Activated CD4-positive, alpha-beta T cell treated with anti-CD3 and anti-CD28 coated beads for 36 hours (primary cell): Measurements from ENCODE around the gene ADGRB2. TPM values are rescaled to one million over a fixed set of nuclear protein-coding genes. Genes with fewer than 3 reads are reported as not detected.

Experiments
- ATAC-seq: fragments of 200-7000 bp; cut with Tn5 transposase; one replicate; pipeline ENCODE4 v1.10.0; 2021; ENCODE audit warnings: mild to moderate bottlenecking, moderate library complexity
- CTCF ChIA-PET: fragments of 350-600 bp; sonication (Branson Sonifier 250); formaldehyde crosslinking; loops from one replicate; lab custom pipeline; 2021; ENCODE audit warnings: antibody characterized with exemption; lab: Charles Lee
- POLR2A ChIA-PET: fragments of 350-600 bp; sonication (Branson Sonifier 250); formaldehyde crosslinking; loops from one replicate; lab custom pipeline; 2021; ENCODE audit warnings: antibody characterized with exemption, inconsistent platforms; lab: Charles Lee
- DNase-seq: peaks from one replicate; pipeline ENCODE4 v3.0.0-alpha.2; 2020
- H3K27ac Mint-ChIP-seq: one replicate; pipeline ENCODE4 v1.8.0; 2021; ENCODE audit warnings: mixed read lengths
- H3K27me3 Mint-ChIP-seq: one replicate; pipeline ENCODE4 v1.8.0; 2021; ENCODE audit warnings: mixed read lengths
- H3K36me3 Mint-ChIP-seq: one replicate; pipeline ENCODE4 v1.8.0; 2021; ENCODE audit warnings: low read depth, mixed read lengths
- H3K4me1 Mint-ChIP-seq: one replicate; pipeline ENCODE4 v1.8.0; 2021; ENCODE audit warnings: mixed read lengths
- H3K4me3 Mint-ChIP-seq: one replicate; pipeline ENCODE4 v1.8.0; 2021; ENCODE audit warnings: mild to moderate bottlenecking, moderate library complexity, mixed read lengths
- H3K9me3 Mint-ChIP-seq: one replicate; pipeline ENCODE4 v1.8.0; 2021; ENCODE audit warnings: low read depth, mixed read lengths
- intact Hi-C, 2 experiments: fragments of 100-400 bp; cut with DNase I in 1 of 2; cut with micrococcal nuclease in 1 of 2; formaldehyde crosslinking; loops; one replicate each; pipeline versions ENCODE4 v1.14.2 to v1.15.1; 2022 to 2024; cut with DNase I, micrococcal nuclease
- total RNA-seq, 2 experiments: library from RNA; stranded (reverse); gene quantifications; one replicate each; pipeline ENCODE4 v1.2.3, GENCODE V29; 2021

ADGRB2 gene
- total RNA-seq: 1 to 10 TPM; 1.2 TPM

GRCh38 chr1:31764312-31765040, at the start of gene ADGRB2:
ADGRB2 (minus strand) TSS chr1:31764340; CDS start chr1:31757221, 7,119 bp downstream.
- Mint-ChIP-seq H3K9me3 (no peaks in the 10 kb centered on the region), H3K4me3 (peak within 1 kb of the TSS; percentile 68), H3K27ac (no peak within 1 kb of the TSS), H3K4me1 (peaks cover 39% of the 10 kb centered on the region), H3K27me3 (peaks cover 15% of the 10 kb centered on the region), H3K36me3 (no peaks in the 10 kb centered on the region)
- DNase-seq (peak; percentile 47), ATAC-seq (no peak)
- intact Hi-C loops: loop anchor here in 1 of 2 experiments (10.0 kb wide), 1 partner anchor 700 kb away; the partner anchor contains the start of gene PUM1
- POLR2A ChIA-PET: no interaction called here
- CTCF ChIA-PET: no interaction called here

GRCh38 chr1:31812158-31812829, 48.2 kb upstream of the ADGRB2 start:
- CTCF ChIA-PET: interaction anchor here (0.7 to 8.0 kb wide), 4 partner anchors 8 to 151 kb away, joined by 3 to 86 read pairs (median 4); no protein-coding TSS in a partner anchor

GRCh38 chr1:31811605-31812004, 47.5 kb upstream of the ADGRB2 start:
- Mint-ChIP-seq H3K4me1 (peaks cover 9% of the 10 kb centered on the region), H3K9me3 (no peaks in the 10 kb centered on the region), H3K27me3 (no peaks in the 10 kb centered on the region), H3K4me3 (no peak overlapping the region), H3K27ac (no peak overlapping the region), H3K36me3 (no peaks in the 10 kb centered on the region)
- intact Hi-C loops: no loop called here
- CTCF ChIA-PET: interaction anchor here (1.0 to 8.0 kb wide), 3 partner anchors 23 to 212 kb away, joined by 3 to 86 read pairs (median 7); no protein-coding TSS in a partner anchor
- ATAC-seq: no peak
- POLR2A ChIA-PET: no interaction called here
- no peak for DNase-seq

More at GRCh38 chr1:31812158-31812829, 48.2 kb upstream of the ADGRB2 start:
- Mint-ChIP-seq H3K27me3 (no peaks in the 10 kb centered on the region), H3K9me3 (no peaks in the 10 kb centered on the region), H3K4me3 (no peak overlapping the region), H3K36me3 (no peaks in the 10 kb centered on the region), H3K4me1 (peaks cover 9% of the 10 kb centered on the region), H3K27ac (no peak overlapping the region)
- DNase-seq (no peak), ATAC-seq (no peak)
- intact Hi-C loops: no loop called here
- POLR2A ChIA-PET: no interaction called here

- DNase-seq: no peak
- ChIA-PET CTCF (interaction anchor here (0.7 to 8.0 kb wide), 3 partner anchors 21 to 222 kb away, joined by 3 to 86 read pairs (median 7); no protein-coding TSS in a partner anchor), POLR2A (no interaction called here)
- ATAC-seq: no peak
- no peak overlapping the region for H3K4me3 Mint-ChIP-seq
- no peaks in the 10 kb centered on the region for H3K36me3 Mint-ChIP-seq
- H3K27ac Mint-ChIP-seq: no peak overlapping the region
- H3K27me3 Mint-ChIP-seq: no peaks in the 10 kb centered on the region
- peaks cover 3% of the 10 kb centered on the region for H3K4me1 Mint-ChIP-seq
- intact Hi-C loops: no loop called here
- H3K9me3 Mint-ChIP-seq: no peaks in the 10 kb centered on the region
These were observed 45.6 kb upstream of the ADGRB2 start for GRCh38 chr1:31809698-31810097.

- Mint-ChIP-seq H3K27ac (no peak overlapping the region), H3K4me3 (no peak overlapping the region), H3K4me1 (peaks cover 12% of the 10 kb centered on the region), H3K36me3 (no peaks in the 10 kb centered on the region), H3K27me3 (no peaks in the 10 kb centered on the region), H3K9me3 (no peaks in the 10 kb centered on the region)
- CTCF ChIA-PET: interaction anchor here (1.2 kb wide), 1 partner anchor 156 kb away, joined by 3 read pairs; no protein-coding TSS in a partner anchor
- DNase-seq (peak; percentile 1), ATAC-seq (no peak)
- intact Hi-C loops: no loop called here
- POLR2A ChIA-PET: interaction anchor here (0.6 to 0.7 kb wide), 2 partner anchors 49 to 528 kb away, joined by 3 to 6 read pairs; partner anchors contain the start of gene MARCKSL1
These were observed 43.3 kb upstream of the ADGRB2 start for GRCh38 chr1:31807273-31808048.

GRCh38 chr1:31805318-31805717, 41.2 kb upstream of the ADGRB2 start:
- intact Hi-C loops: no loop called here
- Mint-ChIP-seq H3K36me3 (no peaks in the 10 kb centered on the region), H3K4me1 (peaks cover 9% of the 10 kb centered on the region), H3K9me3 (no peaks in the 10 kb centered on the region), H3K27ac (no peak overlapping the region), H3K4me3 (no peak overlapping the region), H3K27me3 (no peaks in the 10 kb centered on the region)
- DNase-seq (peak; percentile 2), ATAC-seq (no peak)
- ChIA-PET POLR2A (interaction anchor here (0.7 kb wide), 1 partner anchor 76 kb away, joined by 3 read pairs; no protein-coding TSS in a partner anchor), CTCF (interaction anchor here (0.6 to 1.1 kb wide), 4 partner anchors 198 to 615 kb away, joined by 3 to 5 read pairs (median 3); no protein-coding TSS in a partner anchor)

GRCh38 chr1:31804098-31804497, 40.0 kb upstream of the ADGRB2 start:
- Mint-ChIP-seq H3K27ac (no peak overlapping the region), H3K36me3 (no peaks in the 10 kb centered on the region), H3K4me1 (peaks cover 9% of the 10 kb centered on the region), H3K9me3 (no peaks in the 10 kb centered on the region), H3K4me3 (no peak overlapping the region), H3K27me3 (no peaks in the 10 kb centered on the region)
- DNase-seq (no peak), ATAC-seq (no peak)
- intact Hi-C loops: no loop called here
- POLR2A ChIA-PET: no interaction called here
- CTCF ChIA-PET: interaction anchor here (0.6 to 1.3 kb wide), 7 partner anchors 9 to 85 kb away, joined by 3 to 4 read pairs (median 4); partner anchors contain the start of gene SPOCD1

- Mint-ChIP-seq H3K4me1 (peaks cover 13% of the 10 kb centered on the region), H3K27ac (no peak overlapping the region), H3K27me3 (no peaks in the 10 kb centered on the region), H3K9me3 (no peaks in the 10 kb centered on the region), H3K4me3 (no peak overlapping the region), H3K36me3 (no peaks in the 10 kb centered on the region)
- CTCF ChIA-PET: interaction anchor here (0.6 to 1.3 kb wide), 8 partner anchors 9 to 540 kb away, joined by 3 to 4 read pairs (median 4); partner anchors contain the start of gene SPOCD1
- intact Hi-C loops: no loop called here
- ATAC-seq: no peak
- POLR2A ChIA-PET: no interaction called here
- no peak for DNase-seq
These were observed 39.5 kb upstream of the ADGRB2 start for GRCh38 chr1:31803610-31804009.

GRCh38 chr1:31802190-31803150, 38.3 kb upstream of the ADGRB2 start:
- ATAC-seq (no peak), DNase-seq (no peak)
- ChIA-PET CTCF (interaction anchor here (0.7 kb wide), 1 partner anchor 90 kb away, joined by 3 read pairs; no protein-coding TSS in a partner anchor), POLR2A (no interaction called here)
- no peaks in the 10 kb centered on the region for H3K36me3 Mint-ChIP-seq
- H3K9me3 Mint-ChIP-seq: no peaks in the 10 kb centered on the region
- intact Hi-C loops: no loop called here
- H3K4me3 Mint-ChIP-seq: no peak overlapping the region
- no peaks in the 10 kb centered on the region for H3K27me3 Mint-ChIP-seq
- peaks cover 19% of the 10 kb centered on the region for H3K4me1 Mint-ChIP-seq
- H3K27ac Mint-ChIP-seq: no peak overlapping the region

- ATAC-seq (no peak), DNase-seq (peak; percentile 0)
- Mint-ChIP-seq H3K4me3 (no peak overlapping the region), H3K27ac (no peak overlapping the region), H3K27me3 (no peaks in the 10 kb centered on the region), H3K9me3 (no peaks in the 10 kb centered on the region), H3K36me3 (no peaks in the 10 kb centered on the region), H3K4me1 (peaks cover 19% of the 10 kb centered on the region)
- ChIA-PET CTCF (interaction anchor here (0.6 kb wide), 1 partner anchor 11 kb away, joined by 5 read pairs; no protein-coding TSS in a partner anchor), POLR2A (no interaction called here)
- intact Hi-C loops: no loop called here
These were observed 37.3 kb upstream of the ADGRB2 start for GRCh38 chr1:31801458-31801857.
